Measurements from ENCODE around the gene PCSK5.

GRCh38 chr9:76027416-76027815, 136.9 kb downstream of the PCSK5 start:
- TF ChIP-seq RAD21 (IDR thresholded peaks at IDR 0.05; ENCODE audit: low read depth) (no peak), TEAD4 (IDR thresholded peaks at IDR 0.05) (no peak), CEBPB (IDR thresholded peaks at IDR 0.05) (no peak), EP300 (IDR thresholded peaks at IDR 0.05; ENCODE audit: borderline replicate concordance) (no peak), REST (IDR thresholded peaks at IDR 0.05; ENCODE audit: low read depth) (no peak), MAX (IDR thresholded peaks at IDR 0.05) (no peak), NFIC (IDR thresholded peaks at IDR 0.05) (no peak), YY1 (IDR thresholded peaks at IDR 0.05; ENCODE audit: low read depth) (no peak), EGR1 (IDR thresholded peaks at IDR 0.05) (no peak)

All from Ishikawa (cell line).